GM19043 (cell line): Measurements from ENCODE around the gene GABBR2.

Source experiments
- ATAC-seq: cut with Tn5 transposase; IDR thresholded peaks from one replicate; pipeline ENCODE4 v1.9.1; 2021; ENCODE audit warnings: low read depth; ENCODE audit not compliant: unreplicated experiment

The GABBR2 gene

GRCh38 chr9:98254228-98255060, 454.3 kb downstream of the GABBR2 start:
- no peak for ATAC-seq

DNA sequence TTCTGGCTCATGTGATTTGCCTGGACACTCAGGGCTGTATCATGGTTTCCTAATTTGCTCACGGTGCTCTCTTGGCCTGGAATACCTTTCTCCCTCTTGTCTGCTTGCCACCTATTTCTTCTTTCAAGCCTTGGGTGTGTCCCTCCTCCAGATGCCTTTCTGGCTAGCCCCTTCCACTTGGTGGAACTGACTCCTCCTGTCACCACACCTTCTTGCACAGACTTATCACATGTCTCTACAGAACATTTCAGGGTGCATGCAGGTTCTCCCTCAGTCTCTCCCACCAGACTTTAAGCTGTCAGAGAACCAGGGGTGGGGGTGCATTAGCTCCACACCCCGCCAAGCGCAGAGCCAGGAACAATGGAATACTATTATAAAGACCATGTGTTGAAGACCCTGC, 455.2 kb downstream of the GABBR2 start:
- no peak for ATAC-seq

GRCh38 chr9:98251551-98251950, 457.2 kb downstream of the GABBR2 start:
- no peak for ATAC-seq

DNA sequence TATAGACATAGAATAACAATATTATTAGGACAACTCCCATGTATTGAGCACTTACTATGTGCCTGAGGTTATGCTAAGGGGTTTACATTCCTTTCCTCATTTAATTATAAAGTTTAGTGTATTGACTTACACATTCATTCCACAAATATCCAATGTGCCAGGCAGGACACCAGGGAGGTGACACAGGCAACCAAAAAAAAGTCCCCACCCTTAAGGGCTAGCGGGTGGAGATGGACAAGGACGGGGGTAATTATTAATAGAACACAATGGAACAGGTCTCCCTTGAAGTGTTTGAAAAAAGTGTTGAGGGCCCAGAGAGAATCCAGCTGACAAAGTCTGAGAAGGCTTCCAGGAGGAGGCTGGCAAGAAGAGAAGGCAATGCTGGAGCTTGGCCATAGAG, 459.0 kb downstream of the GABBR2 start:
- ATAC-seq, result no peak

DNA sequence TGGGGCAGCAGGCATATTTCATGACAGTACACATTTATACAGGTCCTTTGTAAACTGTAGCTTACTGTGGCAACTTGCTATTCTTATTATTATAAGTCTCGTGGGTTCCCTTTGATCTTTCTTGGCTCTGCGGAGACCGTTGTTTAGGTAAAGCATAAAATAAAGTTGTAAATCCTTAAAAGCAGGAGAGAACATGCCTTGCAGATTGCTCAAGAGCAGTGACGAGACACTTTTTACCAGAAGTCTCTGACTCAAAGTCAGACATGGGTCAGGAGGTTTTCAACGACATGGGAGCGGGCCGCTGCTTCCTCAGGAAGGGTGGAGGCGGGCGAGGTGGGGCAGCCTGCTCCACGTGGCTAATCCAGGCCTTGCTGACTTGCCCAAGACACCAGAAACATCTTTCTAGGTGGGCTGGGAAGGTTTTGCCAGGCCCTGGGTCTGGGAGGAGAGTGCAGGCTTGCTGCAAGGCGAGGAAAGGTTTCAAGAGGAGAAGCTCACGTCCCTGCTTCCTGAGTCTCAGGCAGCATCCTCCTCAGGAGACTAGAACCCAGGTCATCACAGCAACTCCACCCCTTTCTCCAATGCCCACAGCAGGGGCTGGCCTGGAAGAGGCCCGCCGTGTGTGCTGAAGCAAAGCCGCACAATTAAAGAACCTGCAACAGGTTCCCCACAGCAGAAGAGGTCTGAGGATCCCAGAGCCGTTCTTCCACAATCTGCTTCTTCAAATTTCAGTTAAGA, 459.8 kb downstream of the GABBR2 start:
- no peak for ATAC-seq

GRCh38 chr9:98247831-98248657, 460.7 kb downstream of the GABBR2 start:
- no peak for ATAC-seq

GRCh38 chr9:98242426-98242825, 466.3 kb downstream of the GABBR2 start:
- ATAC-seq, result no peak

DNA sequence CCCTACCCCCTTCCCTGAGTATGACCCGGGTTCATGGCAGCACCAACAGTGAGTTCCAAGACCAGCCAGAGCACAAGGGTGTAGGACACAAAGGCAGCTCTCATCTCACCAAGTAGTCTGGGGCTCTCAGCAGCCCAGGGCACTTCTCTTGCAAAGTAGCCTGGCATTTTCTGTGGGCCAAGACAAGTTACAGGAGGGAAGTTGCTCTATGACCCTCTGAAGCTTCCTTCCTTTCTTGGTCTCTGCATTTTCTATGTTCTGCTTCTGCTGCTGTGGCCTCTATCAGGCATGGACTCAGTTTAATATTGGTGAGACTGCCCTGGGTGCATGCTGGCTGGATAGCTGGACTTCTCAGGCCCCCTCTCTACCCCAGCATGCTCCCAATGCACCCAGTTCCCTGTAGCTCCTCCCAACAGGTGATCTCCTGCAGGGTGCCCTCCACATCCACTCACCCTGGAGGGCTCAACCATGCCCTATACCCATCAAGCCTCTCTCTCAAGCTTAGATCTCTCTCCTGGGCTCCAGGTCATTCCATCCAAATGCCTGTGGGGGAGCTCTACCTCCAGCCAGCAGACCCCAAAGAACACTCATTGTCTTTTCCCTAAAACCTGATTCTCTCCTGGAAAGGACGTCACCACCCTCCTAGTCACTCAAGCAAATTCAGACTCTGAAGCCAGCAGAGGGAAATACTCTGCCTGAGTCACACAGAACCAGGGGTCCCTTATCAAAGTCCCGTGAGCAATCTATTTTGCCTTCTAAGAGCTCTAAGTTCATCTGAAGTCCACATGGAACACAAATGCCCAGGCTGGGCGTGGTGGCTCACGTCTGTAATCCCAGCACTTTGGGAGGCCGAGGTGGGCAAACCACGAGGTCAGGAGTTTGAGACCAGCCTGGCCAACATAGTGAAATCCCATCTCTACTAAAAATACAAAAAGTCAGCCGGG, 467.1 kb downstream of the GABBR2 start:
- ATAC-seq, result no peak

- ATAC-seq, result no peak
Measured at GRCh38 chr9:98240475-98240874, 468.3 kb downstream of the GABBR2 start.
